Vagina (tissue), 1 donor: Measurements from ENCODE around the gene PSTPIP2. TPM values are rescaled to one million over a fixed set of nuclear protein-coding genes. Genes with fewer than 3 reads are reported as not detected.

Source experiments
- small RNA-seq: library from RNA; depleted of rRNA; stranded (forward); fragments of <200 nt; gene quantifications from one replicate; pipeline ENCODE3, GENCODE V24; 2016
- total RNA-seq: library from RNA; depleted of rRNA; stranded (reverse); fragments of >200 nt; gene quantifications from one replicate; pipeline ENCODE4 v1.2.3, GENCODE V29; 2016

PSTPIP2 gene
- total RNA-seq, 1 donor from 2014 or later, result 9.1 TPM

Small RNA genes within 50 kb of the gene (small RNA-seq; reads per million reads assigned to genes)
- gene RN7SKP26 (not detected), gene RNU6-1278P (not detected), gene RNY4P37 (not detected)

Other genes with a start within 250 kb of the PSTPIP2 start
- gene SIGLEC15, start 246.6 kb downstream of the PSTPIP2 start, total RNA-seq, result not detected
- 29.5 TPM for gene EPG5, start 104.9 kb downstream of the PSTPIP2 start, total RNA-seq
- gene ATP5F1A, start 26.0 kb upstream of the PSTPIP2 start, total RNA-seq, result 247 TPM
- gene HAUS1, start 32.1 kb upstream of the PSTPIP2 start, total RNA-seq, result 20.9 TPM